Inferior parietal cortex (tissue), 1 donor: ENCODE results near the gene PCDHGA7.
"Not testable (repeated sequence)": the region's sequence is repeated elsewhere in the genome, so short reads cannot be mapped to it uniquely, and the experiment has no call there.

Experiments
- DNase-seq: peaks from one replicate; pipeline ENCODE4 v3.0.0-alpha.2; 2016; ENCODE audit errors: extremely low spot score

PCDHGA7 gene

GRCh38 chr5:141430332-141431113 is 48.0 kb downstream of the PCDHGA7 start, which contains the start of gene PCDHGA12:
TSS of gene PCDHGA12 (plus strand) at chr5:141430507. CDS start at chr5:141430760, 253 bp downstream.
- DNase-seq, result no peak

- no peak for DNase-seq
Observed at GRCh38 chr5:141431286-141431685, 48.7 kb downstream of the PCDHGA7 start.

- DNase-seq, result not testable (repeated sequence)
Observed at GRCh38 chr5:141432308-141432707, 49.8 kb downstream of the PCDHGA7 start.

- not testable (repeated sequence) for DNase-seq
Observed at GRCh38 chr5:141432726-141433125, 50.2 kb downstream of the PCDHGA7 start.

- DNase-seq, result no peak
Observed at GRCh38 chr5:141434006-141434405, 51.5 kb downstream of the PCDHGA7 start.
